WTC11 (cell line): ENCODE data around the gene SBNO2. TPM values are rescaled to one million over a fixed set of nuclear protein-coding genes. Genes with fewer than 3 reads are reported as not detected.
A peak's percentile ranks its signal among the peaks of the same experiment; 100 is the strongest.

Experiments used
- ATAC-seq: fragments of 200-7000 bp; cut with Tn5 transposase; 2 replicates; pipeline ENCODE4 v1.10.0; 2021; ENCODE audit warnings: mild to moderate bottlenecking, moderate library complexity
- CTCF ChIA-PET: fragments of 300-600 bp; sonication (Branson Sonifier 250); formaldehyde crosslinking; loops from one replicate; lab custom pipeline; 2021; ENCODE audit warnings: antibody characterized with exemption; lab: Charles Lee
- POLR2A ChIA-PET: fragments of 350-600 bp; sonication (Branson Sonifier 250); formaldehyde crosslinking; loops from one replicate; lab custom pipeline; 2021; ENCODE audit warnings: antibody characterized with exemption; lab: Charles Lee
- DNase-seq: peaks from one replicate; pipeline ENCODE4 v3.0.0; 2021; ENCODE audit warnings: low spot score
- H3K27ac Mint-ChIP-seq: 2 replicates; pipeline ENCODE4 v1.8.0; 2021; ENCODE audit warnings: mixed read lengths
- H3K27me3 Mint-ChIP-seq: 2 replicates; pipeline ENCODE4 v1.8.0; 2021; ENCODE audit warnings: low read depth, mild to moderate bottlenecking, moderate library complexity, mixed read lengths
- H3K36me3 Mint-ChIP-seq: 2 replicates; pipeline ENCODE4 v1.8.0; 2021; ENCODE audit warnings: mixed read lengths
- H3K4me1 Mint-ChIP-seq: 2 replicates; pipeline ENCODE4 v1.8.0; 2022; ENCODE audit warnings: mixed read lengths
- H3K4me3 Mint-ChIP-seq: 2 replicates; pipeline ENCODE4 v1.8.0; 2021; ENCODE audit warnings: mild to moderate bottlenecking, moderate library complexity, mixed read lengths
- H3K9me3 Mint-ChIP-seq: 2 replicates; pipeline ENCODE4 v1.8.0; 2021; ENCODE audit warnings: mixed read lengths
- CREB1 ChIP-seq: sonication (generic); formaldehyde crosslinking; IDR thresholded peaks from 2 replicates; pipeline ENCODE4 v1.8.0; 2023; ENCODE audit warnings: mild to moderate bottlenecking, missing genetic modification reagents
- FOXK1 ChIP-seq: sonication (generic); formaldehyde crosslinking; IDR thresholded peaks from 2 replicates; pipeline ENCODE4 v1.8.0; 2022; ENCODE audit warnings: mild to moderate bottlenecking, moderate library complexity, missing genetic modification reagents
- FOXP1 ChIP-seq: sonication (generic); formaldehyde crosslinking; IDR thresholded peaks from 2 replicates; pipeline ENCODE4 v1.8.0; 2022; ENCODE audit warnings: missing genetic modification reagents, mild to moderate bottlenecking, moderate library complexity, borderline replicate concordance
- GABPB1 ChIP-seq: sonication (generic); formaldehyde crosslinking; IDR thresholded peaks from 2 replicates; pipeline ENCODE4 v1.8.1; 2023; ENCODE audit warnings: mild to moderate bottlenecking, missing genetic modification reagents
- MXD4 ChIP-seq: fragments of 250-450 bp; sonication (Bioruptor Pico); IDR thresholded peaks from 2 replicates; pipeline ENCODE4 v1.8.0; 2021; ENCODE audit warnings: mild to moderate bottlenecking, moderate library complexity, borderline replicate concordance
- MYBL2 ChIP-seq: sonication (generic); formaldehyde crosslinking; IDR thresholded peaks from 2 replicates; pipeline ENCODE4 v1.8.1; 2023; ENCODE audit warnings: mild to moderate bottlenecking, moderate library complexity, missing genetic modification reagents
- SMAD3 ChIP-seq: sonication (generic); formaldehyde crosslinking; IDR thresholded peaks from 2 replicates; pipeline ENCODE4 v1.8.0; 2022; ENCODE audit warnings: missing genetic modification reagents, mild to moderate bottlenecking, borderline replicate concordance
- SP1 ChIP-seq: sonication (generic); formaldehyde crosslinking; conservative IDR thresholded peaks from 2 replicates; pipeline ENCODE4 v1.8.1; 2022; ENCODE audit warnings: missing genetic modification reagents
- total RNA-seq: library from RNA; stranded (reverse); gene quantifications from 3 replicates; pipeline ENCODE4 v1.2.3, GENCODE V29; 2021
- TF ChIP-seq, protein P1 (sequence below): fragments of 250-450 bp; sonication (Bioruptor Pico); IDR thresholded peaks from 2 replicates; pipeline ENCODE4 v1.9.0; 2021; ENCODE audit warnings: mild to moderate bottlenecking, borderline replicate concordance
- TF ChIP-seq, protein P2 (sequence below): sonication (generic); formaldehyde crosslinking; IDR thresholded peaks from 2 replicates; pipeline ENCODE4 v1.8.1; 2023; ENCODE audit warnings: mild to moderate bottlenecking, missing genetic modification reagents, moderate library complexity
- TF ChIP-seq, protein P3 (sequence below): sonication (generic); formaldehyde crosslinking; IDR thresholded peaks from 2 replicates; pipeline ENCODE4 v1.8.0; 2022; ENCODE audit warnings: mild to moderate bottlenecking, missing genetic modification reagents
- TF ChIP-seq, protein P4 (sequence below): sonication (generic); formaldehyde crosslinking; IDR thresholded peaks from 2 replicates; pipeline ENCODE4 v1.8.0; 2023; ENCODE audit warnings: missing genetic modification reagents, mild to moderate bottlenecking, borderline replicate concordance
- TF ChIP-seq, protein P5 (sequence below): sonication (generic); formaldehyde crosslinking; IDR thresholded peaks from 2 replicates; pipeline ENCODE4 v1.8.0; 2022; ENCODE audit warnings: mild to moderate bottlenecking, missing genetic modification reagents
- TF ChIP-seq, protein P6 (sequence below): sonication (generic); formaldehyde crosslinking; IDR thresholded peaks from 2 replicates; pipeline ENCODE4 v1.8.1; 2022; ENCODE audit warnings: missing genetic modification reagents, borderline replicate concordance

SBNO2 gene
- total RNA-seq, 1 experiment from 2014 or later = 57.3 TPM

DNA sequence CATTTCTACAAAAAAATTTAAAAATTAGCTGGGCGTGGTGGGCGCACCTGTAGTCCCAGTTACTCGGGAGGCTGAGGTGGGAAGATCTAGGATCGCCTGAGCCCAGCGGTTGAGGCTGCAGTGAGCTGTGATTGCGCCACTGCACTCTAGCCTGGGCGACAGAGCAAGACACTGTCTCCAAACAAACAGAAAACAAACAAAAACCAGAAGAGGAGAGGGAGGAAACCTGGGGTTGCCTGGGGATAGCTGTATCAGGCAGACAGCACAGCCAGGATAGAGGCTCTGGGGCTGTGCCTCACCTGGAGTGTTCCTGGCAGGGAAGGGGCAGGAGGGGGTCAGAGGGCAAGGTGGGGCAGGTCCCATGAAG lies 76.3 kb downstream of the SBNO2 start:
- Mint-ChIP-seq H3K4me3 (no peak overlapping the region), H3K27ac (peak overlapping the region; percentile 5; the same call in 1 of the 2 replicates), H3K9me3 (no peaks in the 10 kb centered on the region), H3K27me3 (no peaks in the 10 kb centered on the region), H3K36me3 (no peaks in the 10 kb centered on the region), H3K4me1 (peaks cover 23% of the 10 kb centered on the region)
- TF ChIP-seq FOXP1 (CRISPR knock-in tag) (no peak), GABPB1 (CRISPR knock-in tag) (peak; percentile 68; the same call in 1 of the 2 replicates)
- TF ChIP-seq, protein P1, sequence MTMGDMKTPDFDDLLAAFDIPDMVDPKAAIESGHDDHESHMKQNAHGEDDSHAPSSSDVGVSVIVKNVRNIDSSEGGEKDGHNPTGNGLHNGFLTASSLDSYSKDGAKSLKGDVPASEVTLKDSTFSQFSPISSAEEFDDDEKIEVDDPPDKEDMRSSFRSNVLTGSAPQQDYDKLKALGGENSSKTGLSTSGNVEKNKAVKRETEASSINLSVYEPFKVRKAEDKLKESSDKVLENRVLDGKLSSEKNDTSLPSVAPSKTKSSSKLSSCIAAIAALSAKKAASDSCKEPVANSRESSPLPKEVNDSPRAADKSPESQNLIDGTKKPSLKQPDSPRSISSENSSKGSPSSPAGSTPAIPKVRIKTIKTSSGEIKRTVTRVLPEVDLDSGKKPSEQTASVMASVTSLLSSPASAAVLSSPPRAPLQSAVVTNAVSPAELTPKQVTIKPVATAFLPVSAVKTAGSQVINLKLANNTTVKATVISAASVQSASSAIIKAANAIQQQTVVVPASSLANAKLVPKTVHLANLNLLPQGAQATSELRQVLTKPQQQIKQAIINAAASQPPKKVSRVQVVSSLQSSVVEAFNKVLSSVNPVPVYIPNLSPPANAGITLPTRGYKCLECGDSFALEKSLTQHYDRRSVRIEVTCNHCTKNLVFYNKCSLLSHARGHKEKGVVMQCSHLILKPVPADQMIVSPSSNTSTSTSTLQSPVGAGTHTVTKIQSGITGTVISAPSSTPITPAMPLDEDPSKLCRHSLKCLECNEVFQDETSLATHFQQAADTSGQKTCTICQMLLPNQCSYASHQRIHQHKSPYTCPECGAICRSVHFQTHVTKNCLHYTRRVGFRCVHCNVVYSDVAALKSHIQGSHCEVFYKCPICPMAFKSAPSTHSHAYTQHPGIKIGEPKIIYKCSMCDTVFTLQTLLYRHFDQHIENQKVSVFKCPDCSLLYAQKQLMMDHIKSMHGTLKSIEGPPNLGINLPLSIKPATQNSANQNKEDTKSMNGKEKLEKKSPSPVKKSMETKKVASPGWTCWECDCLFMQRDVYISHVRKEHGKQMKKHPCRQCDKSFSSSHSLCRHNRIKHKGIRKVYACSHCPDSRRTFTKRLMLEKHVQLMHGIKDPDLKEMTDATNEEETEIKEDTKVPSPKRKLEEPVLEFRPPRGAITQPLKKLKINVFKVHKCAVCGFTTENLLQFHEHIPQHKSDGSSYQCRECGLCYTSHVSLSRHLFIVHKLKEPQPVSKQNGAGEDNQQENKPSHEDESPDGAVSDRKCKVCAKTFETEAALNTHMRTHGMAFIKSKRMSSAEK (CRISPR knock-in tag) = no peak
- TF ChIP-seq, protein P2, sequence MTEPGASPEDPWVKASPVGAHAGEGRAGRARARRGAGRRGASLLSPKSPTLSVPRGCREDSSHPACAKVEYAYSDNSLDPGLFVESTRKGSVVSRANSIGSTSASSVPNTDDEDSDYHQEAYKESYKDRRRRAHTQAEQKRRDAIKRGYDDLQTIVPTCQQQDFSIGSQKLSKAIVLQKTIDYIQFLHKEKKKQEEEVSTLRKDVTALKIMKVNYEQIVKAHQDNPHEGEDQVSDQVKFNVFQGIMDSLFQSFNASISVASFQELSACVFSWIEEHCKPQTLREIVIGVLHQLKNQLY (CRISPR knock-in tag) = no peak
- ATAC-seq (no peak), DNase-seq (no peak)
- ChIA-PET CTCF (interaction anchor here (0.9 to 1.7 kb wide), 5 partner anchors 14 to 147 kb away, joined by 3 to 7 read pairs (median 4); no protein-coding TSS in a partner anchor), POLR2A (no interaction called here)

DNA sequence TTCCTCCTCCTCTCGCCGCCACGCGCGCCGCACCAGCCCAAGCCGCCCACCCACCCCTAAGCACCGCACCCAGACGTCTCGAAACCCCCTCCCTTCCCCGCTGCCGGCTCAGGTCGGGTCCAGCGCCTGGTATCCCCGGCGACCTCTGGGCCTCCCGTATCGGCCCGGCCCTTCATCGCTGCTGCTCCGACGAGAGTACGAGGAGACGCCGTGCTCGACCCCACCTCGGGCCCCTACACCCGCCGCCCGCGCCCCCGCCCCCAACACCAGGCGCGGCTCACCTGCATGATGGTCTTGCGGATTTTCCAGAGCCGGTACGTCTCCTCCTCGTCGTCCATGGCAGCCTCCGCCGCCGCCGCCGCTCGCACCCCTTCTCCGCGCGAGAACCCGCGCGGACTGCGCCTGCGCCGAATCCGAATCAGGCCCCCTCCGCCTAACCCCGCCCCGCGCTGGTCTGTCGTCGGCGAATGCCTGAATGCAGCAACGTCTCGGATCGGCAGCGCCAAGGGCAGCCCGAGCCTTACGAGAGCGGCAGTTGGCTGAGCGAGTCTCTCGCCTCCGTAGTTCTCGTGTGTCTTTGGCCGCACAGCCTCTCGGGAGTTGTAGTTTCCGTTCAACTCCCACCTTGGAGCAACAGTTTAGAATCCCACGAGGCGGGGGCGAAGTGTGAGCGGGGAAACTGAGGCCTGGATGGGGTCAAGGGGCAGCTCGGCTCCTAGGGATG lies 78.9 kb downstream of the SBNO2 start, which contains the start of gene POLR2E:
Gene POLR2E (minus strand): TSS at position 398 of the 724 bp plus-strand sequence. CDS start 60 bp downstream, at position 338.
- peak; percentile 97 for DNase-seq
- TF ChIP-seq, protein P3, sequence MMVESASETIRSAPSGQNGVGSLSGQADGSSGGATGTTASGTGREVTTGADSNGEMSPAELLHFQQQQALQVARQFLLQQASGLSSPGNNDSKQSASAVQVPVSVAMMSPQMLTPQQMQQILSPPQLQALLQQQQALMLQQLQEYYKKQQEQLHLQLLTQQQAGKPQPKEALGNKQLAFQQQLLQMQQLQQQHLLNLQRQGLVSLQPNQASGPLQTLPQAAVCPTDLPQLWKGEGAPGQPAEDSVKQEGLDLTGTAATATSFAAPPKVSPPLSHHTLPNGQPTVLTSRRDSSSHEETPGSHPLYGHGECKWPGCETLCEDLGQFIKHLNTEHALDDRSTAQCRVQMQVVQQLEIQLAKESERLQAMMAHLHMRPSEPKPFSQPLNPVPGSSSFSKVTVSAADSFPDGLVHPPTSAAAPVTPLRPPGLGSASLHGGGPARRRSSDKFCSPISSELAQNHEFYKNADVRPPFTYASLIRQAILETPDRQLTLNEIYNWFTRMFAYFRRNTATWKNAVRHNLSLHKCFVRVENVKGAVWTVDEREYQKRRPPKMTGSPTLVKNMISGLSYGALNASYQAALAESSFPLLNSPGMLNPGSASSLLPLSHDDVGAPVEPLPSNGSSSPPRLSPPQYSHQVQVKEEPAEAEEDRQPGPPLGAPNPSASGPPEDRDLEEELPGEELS (CRISPR knock-in tag) = peak; percentile 67
- TF ChIP-seq, protein P4, sequence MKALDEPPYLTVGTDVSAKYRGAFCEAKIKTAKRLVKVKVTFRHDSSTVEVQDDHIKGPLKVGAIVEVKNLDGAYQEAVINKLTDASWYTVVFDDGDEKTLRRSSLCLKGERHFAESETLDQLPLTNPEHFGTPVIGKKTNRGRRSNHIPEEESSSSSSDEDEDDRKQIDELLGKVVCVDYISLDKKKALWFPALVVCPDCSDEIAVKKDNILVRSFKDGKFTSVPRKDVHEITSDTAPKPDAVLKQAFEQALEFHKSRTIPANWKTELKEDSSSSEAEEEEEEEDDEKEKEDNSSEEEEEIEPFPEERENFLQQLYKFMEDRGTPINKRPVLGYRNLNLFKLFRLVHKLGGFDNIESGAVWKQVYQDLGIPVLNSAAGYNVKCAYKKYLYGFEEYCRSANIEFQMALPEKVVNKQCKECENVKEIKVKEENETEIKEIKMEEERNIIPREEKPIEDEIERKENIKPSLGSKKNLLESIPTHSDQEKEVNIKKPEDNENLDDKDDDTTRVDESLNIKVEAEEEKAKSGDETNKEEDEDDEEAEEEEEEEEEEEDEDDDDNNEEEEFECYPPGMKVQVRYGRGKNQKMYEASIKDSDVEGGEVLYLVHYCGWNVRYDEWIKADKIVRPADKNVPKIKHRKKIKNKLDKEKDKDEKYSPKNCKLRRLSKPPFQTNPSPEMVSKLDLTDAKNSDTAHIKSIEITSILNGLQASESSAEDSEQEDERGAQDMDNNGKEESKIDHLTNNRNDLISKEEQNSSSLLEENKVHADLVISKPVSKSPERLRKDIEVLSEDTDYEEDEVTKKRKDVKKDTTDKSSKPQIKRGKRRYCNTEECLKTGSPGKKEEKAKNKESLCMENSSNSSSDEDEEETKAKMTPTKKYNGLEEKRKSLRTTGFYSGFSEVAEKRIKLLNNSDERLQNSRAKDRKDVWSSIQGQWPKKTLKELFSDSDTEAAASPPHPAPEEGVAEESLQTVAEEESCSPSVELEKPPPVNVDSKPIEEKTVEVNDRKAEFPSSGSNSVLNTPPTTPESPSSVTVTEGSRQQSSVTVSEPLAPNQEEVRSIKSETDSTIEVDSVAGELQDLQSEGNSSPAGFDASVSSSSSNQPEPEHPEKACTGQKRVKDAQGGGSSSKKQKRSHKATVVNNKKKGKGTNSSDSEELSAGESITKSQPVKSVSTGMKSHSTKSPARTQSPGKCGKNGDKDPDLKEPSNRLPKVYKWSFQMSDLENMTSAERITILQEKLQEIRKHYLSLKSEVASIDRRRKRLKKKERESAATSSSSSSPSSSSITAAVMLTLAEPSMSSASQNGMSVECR (CRISPR knock-in tag) = peak; percentile 38; the same call in 1 of the 2 replicates
- TF ChIP-seq SP1 (CRISPR knock-in tag) (peak; percentile 87), CREB1 (CRISPR knock-in tag) (no peak), MXD4 (no peak), SMAD3 (peak; percentile 26; the same call in 1 of the 2 replicates), MYBL2 (CRISPR knock-in tag) (no peak), FOXK1 (CRISPR knock-in tag) (peak; percentile 72; the same call in 1 of the 2 replicates), GABPB1 (CRISPR knock-in tag) (peak; percentile 60)
- TF ChIP-seq, protein P5, sequence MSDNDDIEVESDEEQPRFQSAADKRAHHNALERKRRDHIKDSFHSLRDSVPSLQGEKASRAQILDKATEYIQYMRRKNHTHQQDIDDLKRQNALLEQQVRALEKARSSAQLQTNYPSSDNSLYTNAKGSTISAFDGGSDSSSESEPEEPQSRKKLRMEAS = peak; percentile 74
- TF ChIP-seq, protein P6, sequence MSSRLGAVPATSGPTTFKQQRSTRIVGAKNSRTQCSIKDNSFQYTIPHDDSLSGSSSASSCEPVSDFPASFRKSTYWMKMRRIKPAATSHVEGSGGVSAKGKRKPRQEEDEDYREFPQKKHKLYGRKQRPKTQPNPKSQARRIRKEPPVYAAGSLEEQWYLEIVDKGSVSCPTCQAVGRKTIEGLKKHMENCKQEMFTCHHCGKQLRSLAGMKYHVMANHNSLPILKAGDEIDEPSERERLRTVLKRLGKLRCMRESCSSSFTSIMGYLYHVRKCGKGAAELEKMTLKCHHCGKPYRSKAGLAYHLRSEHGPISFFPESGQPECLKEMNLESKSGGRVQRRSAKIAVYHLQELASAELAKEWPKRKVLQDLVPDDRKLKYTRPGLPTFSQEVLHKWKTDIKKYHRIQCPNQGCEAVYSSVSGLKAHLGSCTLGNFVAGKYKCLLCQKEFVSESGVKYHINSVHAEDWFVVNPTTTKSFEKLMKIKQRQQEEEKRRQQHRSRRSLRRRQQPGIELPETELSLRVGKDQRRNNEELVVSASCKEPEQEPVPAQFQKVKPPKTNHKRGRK (CRISPR knock-in tag) = 0 out of 2 replicates have a peak, but pooled peaks have one; percentile 12
- TF ChIP-seq, protein P2 (CRISPR knock-in tag) = no peak
- TF ChIP-seq, all 79 proteins: peak for 8
- H3K27ac Mint-ChIP-seq = peak within 1 kb of the TSS; percentile 90; the same call in 1 of the 2 replicates
- H3K9me3 Mint-ChIP-seq = no peaks in the 10 kb centered on the region
- peak; percentile 98 for ATAC-seq
- ChIA-PET CTCF (interaction anchor here (1.0 to 2.1 kb wide), 2 partner anchors 9 to 18 kb away, joined by 4 to 6 read pairs; partner anchors contain the start of gene GPX4), POLR2A (interaction anchor here (1.0 kb wide), 1 partner anchor 9 kb away, joined by 4 read pairs; no protein-coding TSS in a partner anchor)
- H3K4me1 Mint-ChIP-seq = peaks cover 12% of the 10 kb centered on the region; the same call in 1 of the 2 replicates
- peak within 1 kb of the TSS; percentile 84 for H3K4me3 Mint-ChIP-seq
- H3K27me3 Mint-ChIP-seq = no peaks in the 10 kb centered on the region
- H3K36me3 Mint-ChIP-seq = peaks cover 3% of the 10 kb centered on the region; the same call in 1 of the 2 replicates
